ENCODE results near the gene ADORA1. TPM values are rescaled to one million over a fixed set of nuclear protein-coding genes. Genes with fewer than 3 reads are reported as not detected.

Gene ADORA1
- polyA plus RNA-seq, 4 donors = 1.6 to 6.8 (median 4.4) TPM

GRCh38 chr1:203093754-203094410 is 33.6 kb upstream of the ADORA1 start:
- no peak for DNase-seq (ENCODE audit: low read depth in 4 of 4, low spot score in 3 of 4)

- no peak for DNase-seq (ENCODE audit: low read depth in 4 of 4, low spot score in 3 of 4)
Observed at GRCh38 chr1:203095061-203095690, 32.4 kb upstream of the ADORA1 start.

GRCh38 chr1:203096566-203096965 is 31.0 kb upstream of the ADORA1 start:
- no peak for DNase-seq (ENCODE audit: low read depth in 4 of 4, low spot score in 3 of 4)

GRCh38 chr1:203097001-203097400 is 30.5 kb upstream of the ADORA1 start:
- DNase-seq (ENCODE audit: low read depth in 4 of 4, low spot score in 3 of 4) = no peak

GRCh38 chr1:203098445-203098844 is 29.1 kb upstream of the ADORA1 start:
- DNase-seq (ENCODE audit: low read depth in 4 of 4, low spot score in 3 of 4) = no peak

- no peak for DNase-seq (ENCODE audit: low read depth in 4 of 4, low spot score in 3 of 4)
Observed at GRCh38 chr1:203098914-203099520, 28.5 kb upstream of the ADORA1 start.

GRCh38 chr1:203099805-203100515 is 27.6 kb upstream of the ADORA1 start:
- no peak for DNase-seq (ENCODE audit: low read depth in 4 of 4, low spot score in 3 of 4)

GRCh38 chr1:203100516-203100869 is 27.0 kb upstream of the ADORA1 start:
- DNase-seq (ENCODE audit: low read depth in 4 of 4, low spot score in 3 of 4) = no peak

- no peak for DNase-seq (ENCODE audit: low read depth in 4 of 4, low spot score in 3 of 4)
Observed at GRCh38 chr1:203101813-203102634, 25.5 kb upstream of the ADORA1 start.

- no peak for DNase-seq (ENCODE audit: low read depth in 4 of 4, low spot score in 3 of 4)
Observed at GRCh38 chr1:203103216-203103615, 24.3 kb upstream of the ADORA1 start.

- no peak for DNase-seq (ENCODE audit: low read depth in 4 of 4, low spot score in 3 of 4)
Observed at GRCh38 chr1:203103829-203104495, 23.6 kb upstream of the ADORA1 start.

GRCh38 chr1:203104789-203105390 is 22.6 kb upstream of the ADORA1 start:
- DNase-seq (ENCODE audit: low read depth in 4 of 4, low spot score in 3 of 4) = no peak

- no peak for DNase-seq (ENCODE audit: low read depth in 4 of 4, low spot score in 3 of 4)
Observed at GRCh38 chr1:203112475-203112874, 15.1 kb upstream of the ADORA1 start.

- DNase-seq (ENCODE audit: low read depth in 4 of 4, low spot score in 3 of 4) = no peak
Observed at GRCh38 chr1:203113308-203113707, 14.2 kb upstream of the ADORA1 start.

- DNase-seq (ENCODE audit: low read depth in 4 of 4, low spot score in 3 of 4) = no peak
Observed at GRCh38 chr1:203114202-203114601, 13.3 kb upstream of the ADORA1 start.

GRCh38 chr1:203116091-203116820 is 11.3 kb upstream of the ADORA1 start:
- no peak for DNase-seq (ENCODE audit: low read depth in 4 of 4, low spot score in 3 of 4)

- DNase-seq (ENCODE audit: low read depth in 4 of 4, low spot score in 3 of 4) = peak in 1 of 4 donors; percentile 60
Observed at GRCh38 chr1:203117611-203118575, 9.6 kb upstream of the ADORA1 start.
